Measurements from ENCODE around the gene DDX20.

- TF ChIP-seq POLR2A (IDR thresholded peaks at IDR 0.05; ENCODE audit: low read depth, low read length) = no peak
- TF ChIP-seq TAF1 (IDR thresholded peaks at IDR 0.05; ENCODE audit: low read depth, low read length) = no peak
- TF ChIP-seq POLR2AphosphoS5 (IDR thresholded peaks at IDR 0.05; ENCODE audit: low read depth, low read length) = no peak
- no peak for TF ChIP-seq SPI1 (IDR thresholded peaks at IDR 0.05; ENCODE audit: low read depth, low read length)
These were observed 7.8 kb upstream of the DDX20 start for GRCh38 chr1:111747947-111748346.

Data from GM12891 (cell line).